Measurements from ENCODE around the gene NPAS1. TPM values are rescaled to one million over a fixed set of nuclear protein-coding genes. Genes with fewer than 3 reads are reported as not detected.

The NPAS1 gene
- total and polyA plus RNA-seq, 2 of the 13 experiments (the other 11 are each of a cell fraction or from before 2014, with no cell fraction given) = 0.35 to 2.9 TPM

- Histone ChIP-seq H3K36me3 (replicated peaks in 1 of 2; ENCODE audit: control insufficient read depth in 1 of 2, insufficient read depth in 2 of 2, low read length in 2 of 2) (no peaks in the 10 kb centered on the region), H3K9me3 (ENCODE audit: low read length) (no peaks in the 10 kb centered on the region), H3K4me3 (replicated peaks in 1 of 3; ENCODE audit: insufficient read depth in 1 of 3, low read depth in 2 of 3, low read length in 3 of 3) (no peak overlapping the region), H3K27me3 (ENCODE audit: control insufficient read depth in 1 of 2, insufficient read depth in 2 of 2, low read length in 2 of 2) (no peaks in the 10 kb centered on the region), H3K27ac (ENCODE audit: extremely low read length, insufficient read depth, low read length) (no peak overlapping the region), H4K20me1 (ENCODE audit: insufficient read depth, low read length) (no peaks in the 10 kb centered on the region), H3K79me2 (ENCODE audit: insufficient read depth, low read length) (no peaks in the 10 kb centered on the region), H3K9ac (ENCODE audit: insufficient read depth, low read depth, low read length) (no peak overlapping the region), H3K4me1 (ENCODE audit: insufficient read depth, low read length) (peaks cover 29% of the 10 kb centered on the region), H2AFZ (ENCODE audit: low read length) (no peak overlapping the region), H3K4me2 (ENCODE audit: low read depth, low read length) (no peak overlapping the region)
- 92% methylated on average over 15 of the region's 17 CpGs for WGBS (ENCODE audit: low lambda C conversion rate)
- ATAC-seq (no peak), DNase-seq (ENCODE audit: low spot score) (no peak), FAIRE-seq (no peak)
- intact Hi-C loops (cut with micrococcal nuclease; ENCODE audit: unreplicated experiment) = no loop called here
- no TSS peak for BruUV-seq (replicated peaks)
- in situ Hi-C loops (cut with HindIII; ENCODE audit: extremely low pct_ligation_motif_present, low pct_unique_long_range_greater_than_20kb) = no loop called here
- CTCF ChIA-PET (ENCODE audit: low intra/inter-chr PET ratio, low total read pairs) = no interaction called here
- TF ChIP-seq MZF1 (CRISPR knock-in tag; IDR thresholded peaks at IDR 0.05; ENCODE audit: borderline replicate concordance) (no peak), AGO2 (optimal IDR thresholded peaks at IDR 0.05; ENCODE audit: low read depth, low read length) (peak; percentile 79), NCOA1 (CRISPR knock-in tag; IDR thresholded peaks at IDR 0.05) (no peak)
- POLR2A ChIA-PET = no interaction called here
Observed at GRCh38 chr19:47039239-47039874, 19.7 kb downstream of the NPAS1 start.

GRCh38 chr19:47040869-47041268, 21.2 kb downstream of the NPAS1 start:
- ATAC-seq (no peak), FAIRE-seq (no peak), DNase-seq (ENCODE audit: low spot score) (no peak)
- no peaks in the 10 kb centered on the region for H3K9me3 ChIP-seq (ENCODE audit: low read length)
- CTCF ChIA-PET (ENCODE audit: low intra/inter-chr PET ratio, low total read pairs) = no interaction called here
- H3K9ac ChIP-seq (ENCODE audit: insufficient read depth, low read depth, low read length) = no peak overlapping the region
- H3K79me2 ChIP-seq (ENCODE audit: insufficient read depth, low read length) = no peaks in the 10 kb centered on the region
- 49% methylated on average over 4 of the region's 8 CpGs for WGBS (ENCODE audit: low lambda C conversion rate)
- intact Hi-C loops (cut with micrococcal nuclease; ENCODE audit: unreplicated experiment) (no loop called here), in situ Hi-C loops (cut with HindIII; ENCODE audit: extremely low pct_ligation_motif_present, low pct_unique_long_range_greater_than_20kb) (no loop called here)
- POLR2A ChIA-PET = interaction anchor here (0.5 kb wide), 1 partner anchor 19 kb away, joined by 3 read pairs; no protein-coding TSS in a partner anchor
- H3K4me2 ChIP-seq (ENCODE audit: low read depth, low read length) = no peak overlapping the region
- H3K27ac ChIP-seq (ENCODE audit: extremely low read length, insufficient read depth, low read length) = no peak overlapping the region
- H3K27me3 ChIP-seq (ENCODE audit: control insufficient read depth in 1 of 2, insufficient read depth in 2 of 2, low read length in 2 of 2) = no peaks in the 10 kb centered on the region
- TF ChIP-seq AGO2 (optimal IDR thresholded peaks at IDR 0.05; ENCODE audit: low read depth, low read length) (peak; percentile 33), ELK4 (CRISPR knock-in tag; IDR thresholded peaks at IDR 0.05; ENCODE audit: borderline replicate concordance) (no peak)
- H3K4me1 ChIP-seq (ENCODE audit: insufficient read depth, low read length) = peaks cover 20% of the 10 kb centered on the region
- H3K4me3 ChIP-seq (replicated peaks in 1 of 3; ENCODE audit: insufficient read depth in 1 of 3, low read depth in 2 of 3, low read length in 3 of 3) = no peak overlapping the region
- no peaks in the 10 kb centered on the region for H3K36me3 ChIP-seq (replicated peaks in 1 of 2; ENCODE audit: control insufficient read depth in 1 of 2, insufficient read depth in 2 of 2, low read length in 2 of 2)
- H4K20me1 ChIP-seq (ENCODE audit: insufficient read depth, low read length) = no peaks in the 10 kb centered on the region
- H2AFZ ChIP-seq (ENCODE audit: low read length) = no peak overlapping the region
- BruUV-seq (replicated peaks) = no TSS peak
